IMR-90 (cell line): Measurements from ENCODE around the gene FLII. TPM values are rescaled to one million over a fixed set of nuclear protein-coding genes. Genes with fewer than 3 reads are reported as not detected.

Source experiments
- ATAC-seq: fragments of 200-7000 bp; cut with Tn5 transposase; 2 replicates; pipeline ENCODE4 v1.9.1; 2020; ENCODE audit warnings: low read depth, mild to moderate bottlenecking, moderate library complexity
- BruUV-seq: library from RNA; stranded (reverse); fragments of 400-500 nt; replicated peaks from 2 replicates; lab custom pipeline; 2021; lab: Mats Ljungman, UMichigan
- CTCF ChIA-PET: fragments of 300-600 bp; formaldehyde crosslinking; extraction: SDS; loops from one replicate; lab custom pipeline; 2021; ENCODE audit warnings: antibody characterized with exemption; lab: Yijun Ruan, JAX
- POLR2A ChIA-PET: fragments of 300-600 bp; sonication (Branson Sonifier 250); formaldehyde crosslinking; loops from one replicate; lab custom pipeline; 2022; ENCODE audit warnings: antibody characterized with exemption; ENCODE audit not compliant: unreplicated experiment; lab: Charles Lee
- DNase-seq: peaks from one replicate; pipeline ENCODE4 v3.0.0; 2013
- H2AFZ ChIP-seq: replicated peaks from 2 replicates; pipeline ENCODE3; 2013; ENCODE audit warnings: low read length, mild to moderate bottlenecking; ENCODE audit not compliant: poor library complexity
- H2AK5ac ChIP-seq: 2 replicates; pipeline ENCODE4 v1.6.1; 2013; ENCODE audit warnings: low read depth, low read length, inconsistent platforms
- H2AK9ac ChIP-seq: replicated peaks from 2 replicates; pipeline ENCODE3; 2013; ENCODE audit warnings: mild to moderate bottlenecking, low read depth, low read length, moderate library complexity; ENCODE audit not compliant: poor library complexity
- H2BK120ac ChIP-seq: 2 replicates; pipeline ENCODE4 v1.6.1; 2013; ENCODE audit warnings: low read depth, low read length, inconsistent platforms
- H2BK15ac ChIP-seq: 3 replicates; pipeline ENCODE4 v1.6.1; 2013; ENCODE audit warnings: low read depth, low read length, inconsistent platforms
- H2BK20ac ChIP-seq: 2 replicates; pipeline ENCODE4 v1.6.1; 2013; ENCODE audit warnings: low read depth, mild to moderate bottlenecking, inconsistent platforms, low read length, moderate library complexity
- H2BK5ac ChIP-seq: 2 replicates; pipeline ENCODE4 v1.6.1; 2013; ENCODE audit warnings: mild to moderate bottlenecking, low read depth, low read length, inconsistent platforms; ENCODE audit not compliant: poor library complexity, severe bottlenecking
- H3K14ac ChIP-seq: replicated peaks from 2 replicates; pipeline ENCODE4 v1.6.1; 2013; ENCODE audit warnings: low read depth, low read length, inconsistent platforms
- H3K18ac ChIP-seq: 2 replicates; pipeline ENCODE4 v1.6.1; 2013; ENCODE audit warnings: low read depth, low read length, control low read depth
- H3K23ac ChIP-seq: 2 replicates; pipeline ENCODE4 v1.6.1; 2013; ENCODE audit warnings: low read depth, low read length, inconsistent platforms
- H3K27ac ChIP-seq: 2 replicates; pipeline ENCODE4 v1.5.1; 2013; ENCODE audit warnings: mild to moderate bottlenecking, control low read depth, low read length; ENCODE audit not compliant: insufficient read depth
- H3K27me3 ChIP-seq: 2 replicates; pipeline ENCODE4 v1.6.1; 2013; ENCODE audit warnings: low read length; ENCODE audit not compliant: control insufficient read depth, insufficient read depth
- H3K36me3 ChIP-seq: 2 replicates; pipeline ENCODE4 v1.6.1; 2013; ENCODE audit warnings: low read length, mixed read lengths; ENCODE audit not compliant: control insufficient read depth, insufficient read depth
- H3K4ac ChIP-seq: 2 replicates; pipeline ENCODE4 v1.6.1; 2013; ENCODE audit warnings: low read depth, low read length, inconsistent platforms
- H3K4me1 ChIP-seq: 2 replicates; pipeline ENCODE4 v1.6.1; 2013; ENCODE audit warnings: low read length, mixed read lengths; ENCODE audit not compliant: control insufficient read depth, insufficient read depth
- H3K4me2 ChIP-seq: 2 replicates; pipeline ENCODE4 v1.6.1; 2013; ENCODE audit warnings: low read depth, mild to moderate bottlenecking, control low read depth, low read length, moderate library complexity
- H3K4me3 ChIP-seq: 2 replicates; pipeline ENCODE4 v1.5.1; 2013; ENCODE audit warnings: low read depth, mild to moderate bottlenecking, control low read depth, low read length, moderate library complexity; ENCODE audit not compliant: insufficient read depth
- H3K56ac ChIP-seq: 2 replicates; pipeline ENCODE4 v1.6.1; 2013; ENCODE audit warnings: low read length, inconsistent platforms; ENCODE audit not compliant: insufficient read depth; ENCODE audit errors: extremely low read depth
- H3K79me1 ChIP-seq, 2 experiments: 2 replicates each; pipeline ENCODE4 v1.6.1; 2013; ENCODE audit warnings: low read length in 2 of 2, inconsistent platforms in 1 of 2, low read depth in 1 of 2
- H3K9ac ChIP-seq: 2 replicates; pipeline ENCODE4 v1.6.1; 2013; ENCODE audit warnings: low read depth, low read length, control low read depth
- H3K9me1 ChIP-seq: 2 replicates; pipeline ENCODE4 v1.6.1; 2013; ENCODE audit warnings: low read length, inconsistent platforms; ENCODE audit not compliant: insufficient read depth
- H3K9me3 ChIP-seq: 2 replicates; pipeline ENCODE4 v1.6.1; 2013; ENCODE audit warnings: low read length; ENCODE audit not compliant: control insufficient read depth, insufficient read depth
- H4K20me1 ChIP-seq: 2 replicates; pipeline ENCODE4 v1.6.1; 2013; ENCODE audit warnings: low read length, inconsistent platforms; ENCODE audit not compliant: insufficient read depth
- H4K5ac ChIP-seq: 2 replicates; pipeline ENCODE4 v1.6.1; 2013; ENCODE audit warnings: mild to moderate bottlenecking, low read depth, low read length, control low read depth
- H4K8ac ChIP-seq, 2 experiments: 2 replicates each; pipeline ENCODE4 v1.6.1; 2013; ENCODE audit warnings: low read depth in 2 of 2, low read length in 2 of 2, control low read depth in 1 of 2, inconsistent platforms in 1 of 2
- H4K91ac ChIP-seq: 2 replicates; pipeline ENCODE4 v1.6.1; 2013; ENCODE audit warnings: low read depth, low read length, inconsistent platforms; ENCODE audit not compliant: insufficient read depth
- BHLHE40 ChIP-seq: fragments of 150-350 bp; IDR thresholded peaks from 2 replicates; pipeline ENCODE4 v1.6.1; 2016; ENCODE audit warnings: mild to moderate bottlenecking, low read depth, low read length
- CHD1 ChIP-seq: IDR thresholded peaks from 2 replicates; pipeline ENCODE4 v1.6.1; 2012; ENCODE audit warnings: low read depth, low read length, improper control_type of control experiment
- CTCF ChIP-seq: conservative IDR thresholded peaks from 2 replicates; pipeline ENCODE4 v1.5.1; 2012; ENCODE audit warnings: mild to moderate bottlenecking, low read depth, low read length, improper control_type of control experiment
- ELK1 ChIP-seq: fragments of 150-350 bp; IDR thresholded peaks from 2 replicates; pipeline ENCODE4 v1.6.1; 2016; ENCODE audit warnings: low read depth, mild to moderate bottlenecking, low read length, moderate library complexity, borderline replicate concordance
- FOS ChIP-seq: fragments of 150-350 bp; IDR thresholded peaks from 2 replicates; pipeline ENCODE4 v1.6.1; 2016; ENCODE audit warnings: low read depth, low read length
- MAZ ChIP-seq: IDR thresholded peaks from 2 replicates; pipeline ENCODE4 v1.6.1; 2012; ENCODE audit warnings: low read depth, mild to moderate bottlenecking, low read length, improper control_type of control experiment, moderate library complexity, borderline replicate concordance
- MXI1 ChIP-seq: IDR thresholded peaks from 2 replicates; pipeline ENCODE4 v1.6.1; 2012; ENCODE audit warnings: low read depth, mild to moderate bottlenecking, low read length, moderate library complexity, borderline replicate concordance
- NFE2L2 ChIP-seq: fragments of 150-350 bp; IDR thresholded peaks from 2 replicates; pipeline ENCODE4 v1.6.1; 2016; ENCODE audit warnings: low read depth, mild to moderate bottlenecking, low read length
- POLR2A ChIP-seq: IDR thresholded peaks from 2 replicates; pipeline ENCODE4 v1.6.1; 2012; ENCODE audit warnings: mild to moderate bottlenecking, low read depth, low read length
- RAD21 ChIP-seq: IDR thresholded peaks from 2 replicates; pipeline ENCODE4 v1.6.1; 2012; ENCODE audit warnings: low read length, improper control_type of control experiment
- RCOR1 ChIP-seq: IDR thresholded peaks from 2 replicates; pipeline ENCODE4 v1.6.1; 2012; ENCODE audit warnings: mild to moderate bottlenecking, low read length, improper control_type of control experiment; ENCODE audit not compliant: insufficient replicate concordance
- SMC3 ChIP-seq: fragments of 150-350 bp; IDR thresholded peaks from 2 replicates; pipeline ENCODE4 v1.6.1; 2016; ENCODE audit warnings: low read depth, mild to moderate bottlenecking, antibody characterized with exemption, low read length, moderate library complexity
- WGBS, 2 experiments: methylation state at CpG; one replicate each; pipeline versions ENCODE4 v1.1.5 to v1.1.7; 2013; ENCODE audit warnings: missing lambda C conversion rate in 2 of 2; ENCODE audit not compliant: insufficient read length in 1 of 2; ENCODE audit errors: extremely low coverage in 2 of 2; 5-methylcytosine and 5-hydroxymethylcytosine counted together
- dilution Hi-C: fragments of 300-500 bp; cut with HindIII; formaldehyde crosslinking; loops from one replicate; pipeline ENCODE4 v1.14.3; 2018; ENCODE audit warnings: low sequenced_read_pairs; ENCODE audit not compliant: unreplicated experiment
- in situ Hi-C: fragments of 300-500 bp; cut with MboI; formaldehyde crosslinking; loops from 3 replicates; pipeline ENCODE4 v1.14.3; 2019; ENCODE audit warnings: low sequenced_read_pairs, inconsistent platforms, mixed read lengths
- intact Hi-C: fragments of 100-400 bp; cut with micrococcal nuclease; formaldehyde crosslinking; loops from 2 replicates; pipeline ENCODE4 v1.10.0; 2022
- polyA plus RNA-seq, 3 experiments: library from polyadenylated mRNA; depleted of rRNA; stranded (reverse); fragments of >200 nt; gene quantifications; 2 replicates each; pipeline ENCODE4 v1.2.3, GENCODE V29; 2012; ENCODE audit warnings: low replicate concordance in 1 of 3
- total RNA-seq: library from RNA; depleted of rRNA; stranded (reverse); fragments of >200 nt; gene quantifications from 2 replicates; pipeline ENCODE4 v1.2.3, GENCODE V29; 2012

FLII gene
- total and polyA plus RNA-seq, 2 of the 4 experiments (the other 2 are of a cell fraction) = 263 to 290 TPM

DNA sequence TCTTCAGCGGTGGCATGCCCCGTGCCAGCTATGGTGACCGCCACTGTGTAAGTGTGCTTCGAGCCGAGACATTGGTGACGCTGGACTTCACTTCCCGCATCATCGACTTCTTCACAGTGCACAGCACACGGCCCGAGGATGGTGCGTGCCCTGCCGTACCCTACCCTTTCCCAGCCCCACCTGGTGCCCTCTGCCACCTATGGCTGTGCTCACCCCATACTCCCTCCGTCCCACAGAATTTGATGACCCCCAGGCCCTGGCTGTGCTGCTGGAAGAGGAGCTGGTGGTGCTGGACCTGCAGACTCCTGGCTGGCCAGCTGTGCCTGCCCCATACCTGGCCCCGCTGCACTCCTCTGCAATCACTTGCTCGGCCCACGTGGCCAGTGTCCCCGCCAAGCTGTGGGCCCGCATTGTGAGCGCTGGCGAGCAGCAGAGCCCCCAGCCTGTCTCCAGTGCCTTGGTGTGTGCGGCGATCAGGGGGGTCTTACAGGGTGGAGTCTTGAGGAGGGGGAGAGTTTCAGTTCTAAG is 23.6 kb downstream of the FLII start (continued):
- TF ChIP-seq ELK1 = no peak
- no peak for TF ChIP-seq MAZ

DNA sequence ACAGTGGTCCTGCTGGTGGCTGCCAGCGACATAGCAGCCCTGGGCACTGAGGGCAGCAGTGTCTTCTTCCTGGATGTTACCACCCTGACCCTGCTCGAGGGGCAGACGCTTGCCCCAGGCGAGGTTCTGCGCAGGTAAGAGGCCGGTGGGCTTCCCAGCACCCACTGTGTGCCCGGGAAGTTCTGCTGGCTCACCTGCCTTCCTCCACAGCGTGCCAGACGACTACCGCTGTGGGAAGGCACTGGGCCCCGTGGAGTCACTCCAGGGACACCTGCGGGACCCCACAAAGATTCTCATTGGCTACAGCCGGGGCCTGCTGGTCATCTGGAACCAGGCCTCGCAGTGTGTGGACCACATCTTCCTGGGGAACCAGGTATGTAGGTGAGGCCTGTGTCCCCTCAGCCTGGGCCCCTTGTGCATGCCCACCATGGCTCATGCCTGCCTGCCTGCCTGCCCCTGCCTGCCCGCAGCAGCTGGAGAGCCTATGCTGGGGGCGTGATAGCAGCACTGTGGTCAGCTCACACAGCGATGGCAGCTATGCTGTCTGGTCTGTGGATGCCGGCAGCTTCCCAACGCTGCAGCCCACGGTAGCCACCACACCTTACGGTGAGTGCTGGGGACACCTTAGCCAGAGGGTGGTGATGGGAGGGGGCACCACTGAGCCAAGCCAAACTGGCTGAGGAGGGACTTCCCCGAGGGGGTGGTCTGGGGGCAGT is 24.6 kb downstream of the FLII start:
- H3K27me3 ChIP-seq = no peaks in the 10 kb centered on the region
- dilution Hi-C loops = no loop called here
- no peak for TF ChIP-seq MAZ
- TF ChIP-seq RAD21 = no peak
- no peak for TF ChIP-seq RCOR1
- no peak for TF ChIP-seq BHLHE40
- TF ChIP-seq ELK1 = no peak
- TF ChIP-seq FOS = no peak
- no peak for TF ChIP-seq SMC3
- no peak for TF ChIP-seq CHD1
- no peak for TF ChIP-seq CTCF
- no peak for TF ChIP-seq NFE2L2
- TF ChIP-seq POLR2A = no peak
- TF ChIP-seq MXI1 = no peak

More for the DNA sequence above, 24.6 kb downstream of the FLII start:
- Histone ChIP-seq H2BK20ac (no peak overlapping the region), H4K8ac (no peak overlapping the region), H3K36me3 (peaks cover 61% of the 10 kb centered on the region), H3K23ac (no peak overlapping the region), H4K20me1 (peaks cover 37% of the 10 kb centered on the region), H2BK15ac (no peak overlapping the region), H2AK5ac (no peak overlapping the region), H3K14ac (no peak overlapping the region), H3K4ac (no peak overlapping the region), H3K56ac (no peak overlapping the region), H4K5ac (no peak overlapping the region), H2BK5ac (no peak overlapping the region), H2AFZ (no peak overlapping the region), H3K9me1 (no peaks in the 10 kb centered on the region), H3K9ac (no peak overlapping the region), H4K91ac (no peak overlapping the region), H2BK120ac (no peak overlapping the region), H3K79me1 (peaks cover 0 to 49% of the 10 kb centered on the region in 2 experiments), H3K18ac (no peak overlapping the region), H3K4me2 (no peak overlapping the region), H3K9me3 (no peaks in the 10 kb centered on the region), H3K27ac (no peak overlapping the region), H3K4me3 (no peak overlapping the region), H2AK9ac (no peak overlapping the region), H3K4me1 (peaks cover 5% of the 10 kb centered on the region)
- intact Hi-C loops = no loop called here
- ChIA-PET POLR2A (no interaction called here), CTCF (no interaction called here)
- no TSS peak for BruUV-seq
- ATAC-seq = no peak
- in situ Hi-C loops = no loop called here
- DNase-seq = no peak
- 97% methylated on average over 11 of the region's 22 CpGs; no CpG with 5 or more reads in 1 of the 2 experiments for WGBS, 2 experiments
